ENCODE results near the gene CDX2.

Gene CDX2

DNA sequence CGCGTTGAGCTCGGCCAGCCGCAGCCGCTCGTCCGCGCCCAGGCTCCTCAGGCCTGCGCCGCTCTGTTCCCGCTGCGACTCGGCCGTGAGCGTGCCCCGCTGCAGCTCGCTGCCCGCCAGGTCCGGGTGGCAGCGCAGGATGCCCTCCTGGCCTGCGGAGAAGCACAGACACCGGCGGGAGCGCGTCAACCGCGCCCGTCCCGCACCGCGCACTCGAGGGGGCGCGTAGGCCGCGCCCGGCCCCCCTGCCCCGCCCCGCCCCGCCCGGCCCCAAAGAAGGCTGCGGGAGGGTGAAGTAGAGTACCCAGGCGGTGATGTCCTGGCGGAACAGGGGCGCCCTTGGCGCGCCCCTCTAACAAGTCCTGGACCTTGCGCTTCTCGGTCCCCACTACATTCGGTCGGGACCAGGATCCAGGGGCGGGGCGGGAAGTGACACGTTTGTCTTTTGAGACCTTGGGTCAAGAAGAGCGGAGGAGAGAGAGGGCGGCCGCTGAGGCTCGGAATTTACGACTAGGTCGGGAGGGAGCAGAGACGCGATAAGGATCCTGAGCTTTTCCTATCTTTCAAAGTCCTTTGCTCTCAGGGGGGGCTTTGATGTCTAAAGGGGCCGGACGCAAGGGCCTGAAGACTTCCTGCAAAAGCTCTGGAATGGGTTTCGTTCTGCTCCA is 9.3 kb upstream of the CDX2 start:
- DNase-seq (ENCODE audit: low spot score): no peak

DNA sequence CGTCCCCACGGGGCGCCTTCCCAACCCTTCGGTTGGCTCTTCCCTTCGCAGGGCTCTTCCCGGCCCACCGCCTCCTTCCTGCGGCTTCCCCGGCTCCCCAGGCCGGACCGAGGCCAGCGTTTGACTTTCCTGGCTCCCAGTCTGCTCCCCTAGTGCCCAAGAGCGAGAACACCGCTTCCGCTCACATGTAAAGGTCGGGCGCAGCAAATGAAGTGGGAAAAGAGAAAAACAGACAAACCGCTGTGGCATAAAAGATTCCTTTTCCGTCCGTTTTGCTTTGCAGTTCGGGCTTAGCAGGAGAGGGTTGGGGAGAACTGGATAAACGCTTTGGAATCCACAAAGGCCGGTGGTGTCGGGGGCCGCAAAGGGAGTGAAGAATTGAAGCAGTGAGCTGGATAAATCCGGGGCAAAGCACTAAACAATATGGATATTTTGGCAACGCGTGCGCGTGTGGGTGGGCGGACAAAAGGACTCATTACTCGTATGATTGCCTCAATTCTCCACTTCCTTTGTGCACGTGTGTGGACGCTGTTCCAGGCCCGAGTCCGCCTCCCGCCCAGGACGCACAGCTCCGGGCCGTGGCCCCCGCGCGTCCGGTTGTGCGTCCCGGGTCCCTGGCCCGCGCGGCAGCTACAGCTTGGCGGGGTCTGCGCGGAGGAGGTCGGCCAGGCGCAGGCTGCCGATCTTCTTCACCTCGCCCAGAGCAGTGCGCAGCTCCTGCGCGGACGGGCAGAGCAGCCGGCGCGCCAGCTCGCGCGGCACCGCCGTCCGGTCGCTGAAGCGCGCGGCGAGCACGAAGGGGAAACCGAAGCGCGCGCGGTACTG is 8.6 kb upstream of the CDX2 start:
- DNase-seq (ENCODE audit: low spot score): no peak

DNA sequence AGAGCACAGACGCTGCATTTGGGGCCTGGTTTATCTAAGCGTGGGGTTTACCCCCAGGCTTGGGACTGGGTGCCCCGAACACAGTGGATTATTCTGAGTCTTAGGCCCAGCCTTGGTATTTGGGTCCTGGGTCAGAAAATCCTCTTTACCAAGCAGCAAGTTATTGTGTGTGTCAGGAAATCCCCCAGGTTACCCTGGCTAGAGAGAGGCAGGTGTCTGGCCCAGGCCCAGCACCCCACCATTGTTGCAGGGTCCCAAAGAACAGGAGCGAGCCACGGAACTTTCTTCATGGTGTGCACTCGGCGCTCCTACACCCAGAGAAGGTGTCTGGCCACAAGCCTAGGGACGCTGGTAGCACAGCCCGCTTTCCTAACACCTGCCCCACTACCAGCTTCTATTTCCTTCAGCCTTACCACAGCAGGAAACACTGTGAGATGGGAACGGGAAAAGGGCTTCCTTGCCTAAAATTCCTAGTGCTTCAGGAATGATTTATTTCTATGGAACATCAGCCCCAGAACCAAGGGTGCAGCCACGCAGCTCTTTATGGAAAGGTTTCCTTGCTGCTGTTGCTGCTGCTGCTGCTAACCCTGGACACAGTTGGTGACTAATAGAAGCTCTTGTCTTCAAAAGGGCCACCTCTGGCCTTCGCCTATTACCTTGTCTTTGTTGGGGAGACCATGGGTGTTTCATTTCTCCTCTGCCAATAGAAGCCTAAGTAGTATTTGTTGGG is 7.4 kb upstream of the CDX2 start:
- DNase-seq (ENCODE audit: low spot score): no peak

- DNase-seq (ENCODE audit: low spot score): no peak
Measured at GRCh38 chr13:27975564-27976361, 6.6 kb upstream of the CDX2 start.

GRCh38 chr13:27973961-27974662 is 5.0 kb upstream of the CDX2 start:
- DNase-seq (ENCODE audit: low spot score): no peak

GRCh38 chr13:27973291-27973690 is 4.2 kb upstream of the CDX2 start:
- DNase-seq (ENCODE audit: low spot score): no peak

GRCh38 chr13:27972478-27972820 is 3.3 kb upstream of the CDX2 start:
- DNase-seq (ENCODE audit: low spot score): no peak

DNA sequence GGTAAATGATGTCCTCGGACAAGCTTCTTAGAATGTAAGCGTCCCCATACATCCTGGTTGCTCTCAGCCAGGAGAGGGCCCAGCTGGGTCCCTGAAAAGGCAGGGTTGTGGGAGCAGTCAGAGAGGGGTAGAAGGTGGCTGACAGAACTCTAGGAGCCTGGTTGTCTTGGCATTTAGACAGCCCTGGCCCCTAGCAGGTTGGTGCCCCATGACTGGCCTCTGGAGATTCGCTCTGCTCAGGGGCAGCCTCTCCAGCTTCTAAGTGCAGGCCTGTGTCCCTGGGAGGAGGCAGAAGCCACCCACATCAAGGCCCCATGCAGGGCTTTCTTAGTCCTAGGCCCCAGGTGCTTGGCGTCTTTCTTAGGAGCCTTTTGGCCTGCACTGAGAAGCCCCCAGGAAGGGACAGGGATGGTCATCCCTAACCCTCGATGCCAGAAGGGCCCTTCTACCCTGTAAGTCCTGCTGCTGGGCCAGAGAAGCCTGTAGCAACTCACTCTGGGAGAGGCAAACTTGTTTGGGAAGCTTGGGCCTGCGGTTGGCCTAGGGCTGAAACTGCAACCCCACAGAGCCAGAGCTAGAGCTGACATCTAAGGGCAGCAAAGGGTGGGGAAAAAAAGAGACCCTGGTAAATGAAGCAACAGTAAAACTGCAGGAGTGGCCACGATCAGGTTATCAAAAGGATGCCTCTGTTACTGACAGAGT is 2.8 kb upstream of the CDX2 start:
- no peak for DNase-seq (ENCODE audit: low spot score)

DNA sequence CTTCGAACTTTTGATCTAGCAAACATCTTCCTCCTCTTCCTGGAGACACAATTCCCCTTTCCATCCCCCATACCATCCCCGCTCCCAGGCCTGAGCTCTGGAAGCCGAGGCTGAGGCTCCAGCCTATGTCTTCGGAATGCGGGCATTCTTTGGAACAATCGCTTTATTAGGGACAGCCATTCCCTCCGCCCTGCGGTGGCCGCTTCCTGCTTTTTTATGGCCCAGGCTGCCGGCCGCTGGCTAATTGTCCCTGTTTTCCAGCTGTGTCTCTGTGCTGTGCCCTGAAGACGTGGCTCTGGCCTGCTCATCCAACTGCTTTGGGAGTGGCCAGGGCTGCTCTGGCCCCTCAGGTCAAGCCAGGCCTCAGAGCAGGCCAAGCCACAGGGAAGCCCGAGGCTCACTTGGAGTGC is 2.1 kb upstream of the CDX2 start:
- no peak for DNase-seq (ENCODE audit: low spot score)

DNA sequence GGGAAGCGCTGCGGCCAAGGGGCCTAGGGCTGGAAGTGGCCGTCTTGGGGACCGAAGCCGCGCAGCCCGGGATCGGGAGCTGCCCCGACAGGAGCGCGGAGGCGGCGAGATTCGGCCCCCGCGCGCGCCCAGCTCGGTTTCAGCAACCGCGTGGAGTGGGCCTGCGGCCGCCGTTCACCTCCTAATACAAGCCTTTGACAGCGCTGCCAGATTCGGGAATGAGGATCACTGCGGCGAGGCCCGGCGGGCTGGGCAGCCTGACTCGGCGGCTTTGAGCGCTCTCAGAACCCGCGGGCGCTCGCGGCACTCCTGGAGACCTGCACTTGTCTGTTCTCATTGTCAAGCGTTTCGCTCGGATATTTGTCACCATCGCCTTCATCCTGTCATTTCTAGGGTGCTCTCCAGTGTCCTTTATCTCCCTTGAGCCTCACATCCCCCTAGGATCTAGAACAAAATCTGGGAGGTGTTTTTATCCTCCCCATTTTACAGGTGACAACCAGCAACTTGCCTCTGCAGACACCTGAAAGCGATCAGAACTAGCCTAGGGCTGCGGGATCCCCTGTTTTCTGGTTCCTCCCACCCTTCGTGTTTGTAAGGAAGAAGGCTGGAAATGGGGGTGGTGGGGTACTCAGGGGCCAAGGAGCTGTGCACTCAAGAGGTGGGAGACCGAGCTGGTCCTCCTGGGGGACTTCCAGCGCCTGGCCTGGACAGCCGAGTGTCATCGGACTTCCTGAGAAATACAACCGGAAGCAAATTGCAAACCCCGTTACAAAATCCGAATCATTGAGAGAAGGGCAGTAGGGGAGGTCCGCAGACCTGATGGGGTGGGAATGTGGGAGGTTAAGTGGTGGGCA is 1.5 kb upstream of the CDX2 start:
- no peak for DNase-seq (ENCODE audit: low spot score)

GRCh38 chr13:27969866-27970229 is 733 bp upstream of the CDX2 start:
- no peak for DNase-seq (ENCODE audit: low spot score)

DNA sequence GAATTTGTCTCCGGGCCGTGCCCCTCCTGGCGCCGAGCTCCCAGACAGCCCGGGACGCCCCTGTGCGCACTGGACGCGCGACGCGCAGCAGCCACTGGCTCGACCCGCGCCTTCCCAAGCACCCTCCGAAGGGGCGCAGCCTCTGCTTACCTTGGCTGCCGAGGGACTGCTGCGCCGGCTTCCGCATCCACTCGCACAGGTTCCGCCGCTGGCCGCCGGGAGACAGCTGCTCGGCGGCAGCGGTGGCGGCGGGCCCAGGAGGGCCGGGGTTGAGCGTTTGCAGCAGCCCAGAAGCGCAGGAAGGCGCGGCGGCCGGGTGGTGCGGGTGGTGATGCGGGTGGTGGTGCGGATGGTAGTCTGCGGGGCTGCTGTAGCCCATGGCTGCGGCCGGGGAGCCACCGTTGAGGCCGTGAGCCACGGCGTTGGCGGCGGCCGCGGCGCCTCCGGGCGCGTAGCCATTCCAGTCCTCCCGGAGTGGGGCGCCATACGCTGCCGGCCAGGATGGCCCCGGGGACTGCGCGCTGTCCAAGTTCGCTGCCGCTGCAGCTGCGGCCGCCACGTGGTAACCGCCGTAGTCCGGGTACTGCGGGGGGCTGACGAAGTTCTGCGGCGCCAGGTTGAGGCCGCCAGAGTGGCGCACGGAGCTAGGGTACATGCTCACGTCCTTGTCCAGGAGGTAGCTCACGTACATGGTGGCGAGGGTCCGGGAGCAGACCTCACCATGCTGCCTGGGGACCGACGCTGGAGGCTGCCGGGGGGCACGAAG is 616 bp downstream of the CDX2 start:
- DNase-seq (ENCODE audit: low spot score): no peak

DNA sequence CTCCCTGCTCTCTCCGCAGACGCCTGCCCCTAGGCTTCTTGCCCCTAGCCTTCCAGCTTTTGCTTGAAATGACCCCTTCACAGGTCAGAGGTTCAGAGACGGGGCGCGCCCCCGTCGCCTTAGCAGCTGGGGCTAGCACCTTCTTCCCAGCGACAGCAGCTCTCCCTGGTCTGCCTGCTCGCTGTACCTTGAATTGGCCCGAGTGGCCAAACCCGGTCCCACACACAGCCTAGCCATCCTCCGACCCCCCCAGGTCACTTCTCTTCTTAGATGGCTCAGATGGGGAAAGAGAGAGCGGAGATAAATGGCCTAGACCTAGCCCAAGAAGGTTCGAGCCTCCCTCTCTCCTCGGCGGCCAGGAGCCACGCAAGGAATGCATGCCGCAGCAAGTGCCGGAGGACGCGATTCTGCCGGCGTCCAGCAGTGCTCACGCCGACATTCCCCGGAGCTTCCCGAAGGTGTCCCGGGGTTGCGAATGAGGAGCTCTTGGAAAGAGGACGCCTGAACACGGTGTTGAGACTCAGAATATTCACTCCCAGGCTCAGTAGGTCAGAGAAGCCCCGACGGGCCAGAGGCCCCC is 1.3 kb downstream of the CDX2 start:
- DNase-seq (ENCODE audit: low spot score): no peak

DNA sequence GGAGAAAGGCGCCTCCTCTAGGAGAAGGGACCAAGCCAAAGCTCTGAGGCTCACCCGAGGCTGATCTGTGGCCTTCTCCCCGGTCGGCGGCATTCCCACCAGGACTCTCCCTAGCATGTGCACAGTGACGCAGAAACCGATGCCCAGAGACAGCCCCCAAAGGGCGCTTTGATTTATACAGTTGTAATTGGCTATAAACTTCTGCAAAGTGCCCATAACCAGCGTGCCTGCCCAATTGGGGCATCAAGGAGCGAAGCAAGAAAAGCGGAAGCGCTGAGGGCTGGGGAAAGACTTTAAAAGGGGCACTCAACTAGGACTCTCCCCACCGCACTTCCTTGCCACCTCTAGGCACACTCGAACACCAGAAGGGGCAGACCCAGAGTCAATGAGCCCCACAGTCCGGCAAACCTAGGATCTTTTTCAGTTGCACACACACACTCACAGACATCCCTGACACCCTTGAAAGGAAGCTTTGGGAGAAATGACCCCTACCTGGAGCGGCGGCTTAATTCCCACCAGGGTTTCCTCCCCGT is 1.8 kb downstream of the CDX2 start:
- no peak for DNase-seq (ENCODE audit: low spot score)

GRCh38 chr13:27966641-27967202 is 2.4 kb downstream of the CDX2 start:
- no peak for DNase-seq (ENCODE audit: low spot score)

DNA sequence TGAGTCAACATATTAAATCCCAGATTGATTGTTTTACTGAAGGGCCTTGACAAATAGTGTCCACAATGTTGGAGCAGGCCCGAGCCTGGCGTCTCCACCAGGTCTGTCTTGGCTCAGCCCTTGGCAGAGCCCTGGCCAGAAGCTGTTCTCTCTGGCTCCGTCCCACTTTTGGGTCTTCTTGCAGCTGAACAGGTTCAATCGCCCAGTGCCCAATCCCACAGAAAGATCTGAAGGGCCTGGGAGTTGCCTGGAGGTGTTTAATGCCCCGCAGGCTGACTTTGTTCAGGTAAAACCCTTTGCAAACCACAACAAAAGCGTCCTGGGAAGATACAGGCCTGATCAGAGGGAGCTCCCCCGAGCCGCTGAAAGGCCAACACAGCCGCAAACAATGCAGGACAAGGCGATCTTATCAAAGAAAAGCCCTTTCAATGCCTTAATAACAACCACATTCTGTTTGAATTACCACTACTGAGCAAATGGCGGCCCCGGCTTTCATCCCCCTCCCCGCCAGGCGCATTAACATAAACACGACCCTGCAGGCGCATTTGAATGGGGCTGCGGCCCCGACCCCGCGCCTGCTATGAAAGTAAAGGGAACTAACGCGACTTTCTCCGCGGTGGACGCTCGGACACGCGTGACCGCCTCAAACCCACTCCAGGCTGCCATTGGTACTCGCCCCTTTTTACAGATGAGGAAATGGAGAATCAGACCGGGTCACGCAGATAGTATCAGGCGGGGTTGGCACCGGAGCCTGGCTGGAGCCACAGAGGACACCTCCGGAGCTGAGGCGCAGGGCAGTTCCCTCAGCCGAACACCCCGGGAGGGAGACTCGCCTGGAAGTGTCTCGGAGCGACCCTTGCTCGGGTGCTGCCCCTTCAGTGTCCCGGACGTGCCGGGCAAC is 3.1 kb downstream of the CDX2 start:
- DNase-seq (ENCODE audit: low spot score): no peak

- DNase-seq (ENCODE audit: low spot score): no peak
Measured at GRCh38 chr13:27965343-27965739, 3.8 kb downstream of the CDX2 start.

All from hematopoietic multipotent progenitor cell treated with erythropoietin and hydrocortisone succinate and interleukin-3 and kit ligand, for 17 days (in vitro differentiated cells).